Small intestine (tissue), 7 donors: ENCODE measurements around the gene RGS16. TPM values are rescaled to one million over a fixed set of nuclear protein-coding genes. Genes with fewer than 3 reads are reported as not detected.

Source experiments
- DNase-seq, 2 donors: peaks; one replicate each; pipeline versions ENCODE4 v3.0.0 to v3.0.0-alpha.2; 2013
- FAIRE-seq: peaks from 2 replicates; lab custom pipeline; 2012; peaks lifted over from hg19 to GRCh38; lab: Jason Lieb, UNC
- H3K27ac ChIP-seq, 3 donors: one replicate each; pipeline ENCODE4 v1.5.1; 2013; ENCODE audit warnings: low read length in 2 of 3, mild to moderate bottlenecking in 2 of 3, control low read depth in 1 of 3, inconsistent platforms in 1 of 3, low read depth in 1 of 3, moderate library complexity in 1 of 3
- H3K27me3 ChIP-seq, 3 donors: one replicate each; pipeline ENCODE4 v1.6.1; 2013; ENCODE audit warnings: low read length in 3 of 3, inconsistent platforms in 1 of 3; ENCODE audit not compliant: control insufficient read depth in 3 of 3, insufficient read depth in 3 of 3
- H3K36me3 ChIP-seq, 3 donors: one replicate each; pipeline ENCODE4 v1.6.1; 2013; ENCODE audit warnings: low read length in 3 of 3, inconsistent platforms in 1 of 3, low read depth in 1 of 3, mild to moderate bottlenecking in 1 of 3, moderate library complexity in 1 of 3; ENCODE audit not compliant: control insufficient read depth in 3 of 3, insufficient read depth in 2 of 3
- H3K4me1 ChIP-seq, 3 donors: one replicate each; pipeline ENCODE4 v1.6.1; 2013; ENCODE audit warnings: low read length in 2 of 3, inconsistent platforms in 1 of 3, low read depth in 1 of 3, mild to moderate bottlenecking in 1 of 3, moderate library complexity in 1 of 3; ENCODE audit not compliant: control insufficient read depth in 3 of 3, insufficient read depth in 2 of 3
- H3K4me3 ChIP-seq, 3 donors: one replicate each; pipeline ENCODE4 v1.5.1; 2013; ENCODE audit warnings: low read length in 3 of 3, control low read depth in 1 of 3, inconsistent platforms in 1 of 3, low read depth in 1 of 3, mild to moderate bottlenecking in 1 of 3, moderate library complexity in 1 of 3
- H3K9me3 ChIP-seq, 2 donors: one replicate each; pipeline ENCODE4 v1.6.1; 2013; ENCODE audit warnings: low read depth in 1 of 2, low read length in 1 of 2; ENCODE audit not compliant: control insufficient read depth in 2 of 2, insufficient read depth in 1 of 2
- WGBS, 3 donors: extraction: QIAGEN DNeasy Blood & Tissue Kit; methylation state at CpG; one replicate each; pipeline ENCODE4 v1.1.7; 2013; 5-methylcytosine and 5-hydroxymethylcytosine counted together
- polyA plus RNA-seq, 4 donors: library from polyadenylated mRNA; stranded (reverse) in 3 of 4; unstranded in 1 of 4; fragments of 200-250 nt in 3 of 4; fragments of 120-200 nt in 1 of 4; gene quantifications; one replicate each; pipeline versions ENCODE4 v1.2.1 to v1.2.3, GENCODE V29; 2013
- donor health status: healthy with polysubstance abuse.
- donor health status: control.
- donor health status: control.
- donor health status: Bipolar disorder and iron deficiency.
- donor health status: healthy.

RGS16 gene
- polyA plus RNA-seq, 4 donors = 0.27 to 2.8 (median 0.88) TPM

GRCh38 chr1:182587666-182588499 is 16.3 kb downstream of the RGS16 start:
- 18 to 43% (median 23%) methylated on average over 4 of the region's 4 CpGs for WGBS, 3 donors
- DNase-seq = peak; percentile 59 to 72
- peak overlapping the region; percentile 68 to 80 (median 70) for H3K4me3 ChIP-seq
- H3K4me1 ChIP-seq = peaks cover 2 to 5% (median 4%) of the 10 kb centered on the region in 3 donors
- H3K27me3 ChIP-seq = no peaks in the 10 kb centered on the region
- FAIRE-seq = no peak
- no peaks in the 10 kb centered on the region for H3K9me3 ChIP-seq
- peaks cover 0 to 17% (median 0%) of the 10 kb centered on the region in 3 donors for H3K36me3 ChIP-seq
- H3K27ac ChIP-seq = peak overlapping the region; percentile 96 to 100 (median 96)

- 0% methylated on average over 1 of the region's 1 CpG for WGBS, 3 donors
- H3K4me3 ChIP-seq = no peak overlapping the region
- H3K36me3 ChIP-seq = peaks cover 0 to 22% (median 7%) of the 10 kb centered on the region in 3 donors
- FAIRE-seq (no peak), DNase-seq (no peak)
- H3K27ac ChIP-seq = no peak overlapping the region
- H3K9me3 ChIP-seq = no peaks in the 10 kb centered on the region
- peaks cover 2 to 5% (median 4%) of the 10 kb centered on the region in 3 donors for H3K4me1 ChIP-seq
- H3K27me3 ChIP-seq = no peaks in the 10 kb centered on the region
Observed at GRCh38 chr1:182587093-182587492, 17.1 kb downstream of the RGS16 start.

- 94 to 97% (median 95%) methylated on average over 11 of the region's 11 CpGs for WGBS, 3 donors
- Histone ChIP-seq H3K4me1 (peaks cover 2 to 5% (median 4%) of the 10 kb centered on the region in 3 donors), H3K27ac (no peak overlapping the region)
Observed at GRCh38 chr1:182586380-182586779, 17.8 kb downstream of the RGS16 start.

GRCh38 chr1:182584746-182585145 is 19.4 kb downstream of the RGS16 start:
- FAIRE-seq (no peak), DNase-seq (no peak)
- Histone ChIP-seq H3K36me3 (peaks cover 7 to 37% (median 18%) of the 10 kb centered on the region in 3 donors), H3K27ac (no peak overlapping the region), H3K4me1 (peaks cover 2 to 5% (median 4%) of the 10 kb centered on the region in 3 donors), H3K27me3 (no peaks in the 10 kb centered on the region), H3K9me3 (no peaks in the 10 kb centered on the region), H3K4me3 (no peak overlapping the region)
- 95 to 98% (median 96%) methylated on average over 4 of the region's 4 CpGs for WGBS, 3 donors

More at GRCh38 chr1:182586380-182586779, 17.8 kb downstream of the RGS16 start:
- Histone ChIP-seq H3K9me3 (no peaks in the 10 kb centered on the region), H3K36me3 (peaks cover 0 to 28% (median 10%) of the 10 kb centered on the region in 3 donors), H3K27me3 (no peaks in the 10 kb centered on the region), H3K4me3 (no peak overlapping the region)
- FAIRE-seq (no peak), DNase-seq (no peak)

- DNase-seq (no peak), FAIRE-seq (no peak)
- Histone ChIP-seq H3K27me3 (no peaks in the 10 kb centered on the region), H3K36me3 (peaks cover 14 to 35% (median 23%) of the 10 kb centered on the region in 3 donors), H3K4me1 (peaks cover 0 to 5% (median 2%) of the 10 kb centered on the region in 3 donors), H3K9me3 (no peaks in the 10 kb centered on the region), H3K4me3 (no peak overlapping the region), H3K27ac (no peak overlapping the region)
- WGBS, 3 donors = 95 to 98% (median 96%) methylated on average over 2 of the region's 2 CpGs
Observed at GRCh38 chr1:182580736-182581135, 23.5 kb downstream of the RGS16 start.

GRCh38 chr1:182575540-182576149 is 28.5 kb downstream of the RGS16 start:
- peaks cover 15 to 19% (median 15%) of the 10 kb centered on the region in 3 donors for H3K36me3 ChIP-seq
- DNase-seq = peak; percentile 76 to 78
- H3K4me3 ChIP-seq = no peak overlapping the region
- 57 to 74% (median 59%) methylated on average over 3 of the region's 3 CpGs for WGBS, 3 donors
- no peak for FAIRE-seq
- peaks cover 0 to 3% (median 0%) of the 10 kb centered on the region in 3 donors for H3K4me1 ChIP-seq
- no peak overlapping the region for H3K27ac ChIP-seq
- H3K9me3 ChIP-seq = no peaks in the 10 kb centered on the region
- no peaks in the 10 kb centered on the region for H3K27me3 ChIP-seq

GRCh38 chr1:182574156-182574555 is 30.0 kb downstream of the RGS16 start:
- H3K4me3 ChIP-seq = no peak overlapping the region
- H3K27ac ChIP-seq = no peak overlapping the region
- WGBS, 3 donors = 90 to 97% (median 94%) methylated on average over 4 of the region's 4 CpGs
- DNase-seq = no peak
- no peaks in the 10 kb centered on the region for H3K27me3 ChIP-seq
- peaks cover 8 to 16% (median 8%) of the 10 kb centered on the region in 3 donors for H3K36me3 ChIP-seq
- no peak for FAIRE-seq
- H3K4me1 ChIP-seq = peaks cover 0 to 3% (median 0%) of the 10 kb centered on the region in 3 donors
- H3K9me3 ChIP-seq = no peaks in the 10 kb centered on the region

- peak in 1 of 2 donors; percentile 6 for DNase-seq
- no peak for FAIRE-seq
- H3K27ac ChIP-seq = no peak overlapping the region
- H3K27me3 ChIP-seq = no peaks in the 10 kb centered on the region
- peaks cover 3 to 9% (median 4%) of the 10 kb centered on the region in 3 donors for H3K36me3 ChIP-seq
- H3K4me3 ChIP-seq = no peak overlapping the region
- WGBS, 3 donors = 71 to 80% (median 73%) methylated on average over 2 of the region's 2 CpGs
- peaks cover 0 to 3% (median 0%) of the 10 kb centered on the region in 3 donors for H3K4me1 ChIP-seq
- H3K9me3 ChIP-seq = no peaks in the 10 kb centered on the region
Observed at GRCh38 chr1:182570611-182570970, 33.6 kb downstream of the RGS16 start.
